ENCODE data around the gene NCOA3. TPM values are rescaled to one million over a fixed set of nuclear protein-coding genes. Genes with fewer than 3 reads are reported as not detected.

NCOA3 gene
- total and polyA plus RNA-seq, 7 donors: 11.9 to 56.9 (median 18.1) TPM

DNA sequence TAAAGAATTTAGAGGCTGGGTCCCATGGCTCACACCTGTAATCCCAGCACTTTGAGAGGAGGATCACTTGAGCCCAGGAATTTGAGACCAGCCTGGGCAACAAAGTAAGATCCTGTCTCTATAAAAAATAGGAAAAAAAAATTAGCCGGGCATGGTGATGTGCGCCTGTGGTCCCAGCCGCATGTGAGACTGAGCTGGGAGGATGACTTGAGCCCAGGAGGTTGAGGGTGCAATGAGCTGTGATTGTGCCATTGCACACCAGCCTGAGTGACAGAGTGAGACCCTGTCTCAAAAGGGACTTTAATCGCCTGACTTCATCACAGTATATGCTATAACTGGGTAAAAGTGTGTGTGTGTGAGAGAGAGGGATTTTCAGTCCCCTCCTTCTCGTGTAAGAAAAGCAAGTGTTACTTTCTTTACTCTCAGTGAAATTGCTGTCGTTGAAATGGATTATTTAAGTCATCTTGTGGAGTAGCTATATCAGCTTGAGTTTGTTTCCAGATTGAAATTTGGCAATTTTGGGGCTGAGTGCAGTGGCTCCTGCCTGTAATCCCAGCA is 7.5 kb downstream of the NCOA3 start:
- H3K36me3 ChIP-seq (ENCODE audit: insufficient read depth in 1 of 2, low read depth in 1 of 2): no peaks in the 10 kb centered on the region
- no peaks in the 10 kb centered on the region for H3K27me3 ChIP-seq (ENCODE audit: insufficient read depth in 3 of 3, low read length in 2 of 3)
- TF ChIP-seq, protein P1, sequence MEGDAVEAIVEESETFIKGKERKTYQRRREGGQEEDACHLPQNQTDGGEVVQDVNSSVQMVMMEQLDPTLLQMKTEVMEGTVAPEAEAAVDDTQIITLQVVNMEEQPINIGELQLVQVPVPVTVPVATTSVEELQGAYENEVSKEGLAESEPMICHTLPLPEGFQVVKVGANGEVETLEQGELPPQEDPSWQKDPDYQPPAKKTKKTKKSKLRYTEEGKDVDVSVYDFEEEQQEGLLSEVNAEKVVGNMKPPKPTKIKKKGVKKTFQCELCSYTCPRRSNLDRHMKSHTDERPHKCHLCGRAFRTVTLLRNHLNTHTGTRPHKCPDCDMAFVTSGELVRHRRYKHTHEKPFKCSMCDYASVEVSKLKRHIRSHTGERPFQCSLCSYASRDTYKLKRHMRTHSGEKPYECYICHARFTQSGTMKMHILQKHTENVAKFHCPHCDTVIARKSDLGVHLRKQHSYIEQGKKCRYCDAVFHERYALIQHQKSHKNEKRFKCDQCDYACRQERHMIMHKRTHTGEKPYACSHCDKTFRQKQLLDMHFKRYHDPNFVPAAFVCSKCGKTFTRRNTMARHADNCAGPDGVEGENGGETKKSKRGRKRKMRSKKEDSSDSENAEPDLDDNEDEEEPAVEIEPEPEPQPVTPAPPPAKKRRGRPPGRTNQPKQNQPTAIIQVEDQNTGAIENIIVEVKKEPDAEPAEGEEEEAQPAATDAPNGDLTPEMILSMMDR (IDR thresholded peaks at IDR 0.05): no peak
- WGBS, 3 donors: 83 to 91% (median 84%) methylated on average over 6 of the region's 6 CpGs
- DNase-seq: no peak
- H3K4me3 ChIP-seq: no peak overlapping the region
- no peaks in the 10 kb centered on the region for H3K9me3 ChIP-seq
- H3K4me1 ChIP-seq: peaks cover 34% of the 10 kb centered on the region
- intact Hi-C loops (cut with DNase I): no loop called here
- ATAC-seq: no peak
- H3K27ac ChIP-seq: no peak overlapping the region

DNA sequence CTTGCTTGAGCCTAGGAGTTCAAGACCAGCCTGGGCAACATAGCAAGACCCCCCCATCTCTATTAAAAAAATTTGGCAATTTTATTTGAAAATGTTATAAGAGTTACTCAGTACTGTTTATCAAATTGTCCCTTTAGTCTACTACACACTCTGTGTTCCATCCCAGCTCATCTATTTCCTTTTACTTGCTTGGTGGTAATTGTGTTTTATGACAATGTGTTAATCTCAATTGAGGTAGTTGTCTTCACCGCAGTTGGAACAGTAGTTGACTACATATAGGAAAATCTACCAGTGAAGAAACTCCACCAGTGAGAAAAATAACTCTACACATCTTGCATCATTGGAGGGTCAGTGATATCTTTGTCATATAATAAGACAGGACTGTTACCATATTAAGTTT is 8.0 kb downstream of the NCOA3 start:
- peaks cover 37% of the 10 kb centered on the region for H3K4me1 ChIP-seq
- H3K4me3 ChIP-seq: no peak overlapping the region
- H3K9me3 ChIP-seq: no peaks in the 10 kb centered on the region
- no peak for ATAC-seq
- no peaks in the 10 kb centered on the region for H3K27me3 ChIP-seq (ENCODE audit: insufficient read depth in 3 of 3, low read length in 2 of 3)
- no peak overlapping the region for H3K27ac ChIP-seq
- intact Hi-C loops (cut with DNase I): no loop called here
- no peak for DNase-seq
- WGBS, 3 donors: 92 to 96% (median 94%) methylated on average over 1 of the region's 1 CpG
- TF ChIP-seq, protein P1 (IDR thresholded peaks at IDR 0.05): no peak
- H3K36me3 ChIP-seq (ENCODE audit: insufficient read depth in 1 of 2, low read depth in 1 of 2): no peaks in the 10 kb centered on the region

DNA sequence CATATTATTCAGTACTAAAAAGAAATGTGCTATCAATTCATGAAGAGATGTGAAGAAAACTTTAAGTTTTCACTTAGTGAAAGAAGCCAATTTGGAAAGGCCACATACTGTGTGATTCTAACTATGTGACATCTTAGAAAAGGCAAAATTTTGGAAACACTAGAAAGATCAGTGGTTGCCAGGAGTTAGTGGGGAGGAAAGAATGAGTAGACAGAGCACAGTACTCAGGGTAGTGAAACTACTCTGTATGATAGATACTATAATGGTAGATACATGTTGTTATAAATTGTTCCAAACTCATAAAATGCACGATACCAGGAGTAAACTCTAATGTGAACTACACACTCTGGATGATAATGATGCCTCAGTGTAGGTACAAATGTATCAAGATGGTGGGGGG is 14.2 kb downstream of the NCOA3 start:
- peaks cover 13% of the 10 kb centered on the region for H3K4me1 ChIP-seq
- DNase-seq (no peak), ATAC-seq (no peak)
- peaks cover 0 to under 1% of the 10 kb centered on the region in 2 donors for H3K36me3 ChIP-seq (ENCODE audit: insufficient read depth in 1 of 2, low read depth in 1 of 2)
- TF ChIP-seq, protein P1 (IDR thresholded peaks at IDR 0.05): no peak
- no peaks in the 10 kb centered on the region for H3K9me3 ChIP-seq
- H3K4me3 ChIP-seq: no peak overlapping the region
- intact Hi-C loops (cut with DNase I): no loop called here
- H3K27ac ChIP-seq: no peak overlapping the region
- 90 to 97% (median 97%) methylated on average over 1 of the region's 1 CpG for WGBS, 3 donors
- H3K27me3 ChIP-seq (ENCODE audit: insufficient read depth in 3 of 3, low read length in 2 of 3): no peaks in the 10 kb centered on the region

DNA sequence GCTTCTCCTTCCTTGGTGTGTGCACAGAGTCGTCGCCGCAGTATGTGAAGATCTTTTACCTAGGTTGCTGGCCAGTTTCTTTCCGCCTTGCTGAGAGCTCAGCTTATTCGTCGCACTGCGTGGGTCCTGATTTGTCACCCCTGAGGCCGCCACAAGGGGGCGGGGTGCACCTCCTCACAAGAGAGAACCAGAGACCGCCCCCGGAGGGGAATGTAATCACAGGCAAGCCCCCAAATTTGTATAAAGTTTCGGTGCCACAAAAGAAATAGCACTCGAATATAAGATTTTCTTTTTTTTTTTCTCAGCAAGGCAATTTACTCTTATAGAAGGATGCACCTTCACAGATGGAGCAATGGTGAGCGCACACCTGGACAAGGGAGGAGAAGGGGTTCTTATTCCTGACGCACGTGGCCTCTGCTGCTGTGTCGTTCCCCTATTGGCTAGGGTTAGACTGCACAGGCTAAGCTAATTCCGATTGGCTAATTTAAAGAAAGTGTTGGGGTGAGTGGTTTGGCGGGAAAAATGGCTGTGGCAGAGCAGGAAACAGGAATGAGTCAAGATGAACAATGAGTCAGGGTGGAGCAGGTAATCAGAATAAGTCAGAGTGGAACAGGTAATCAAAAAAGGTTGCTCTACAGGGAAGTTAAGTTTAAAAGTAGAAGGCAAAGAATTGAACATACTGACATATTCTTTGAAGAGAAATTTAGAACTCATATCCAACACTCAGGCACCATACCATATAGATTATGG is 19.5 kb downstream of the NCOA3 start:
- ATAC-seq (no peak), DNase-seq (no peak)
- H3K27me3 ChIP-seq (ENCODE audit: insufficient read depth in 3 of 3, low read length in 2 of 3): no peaks in the 10 kb centered on the region
- H3K9me3 ChIP-seq: peaks cover 4% of the 10 kb centered on the region
- WGBS, 3 donors: 96 to 97% (median 97%) methylated on average over 19 of the region's 19 CpGs
- H3K36me3 ChIP-seq (ENCODE audit: insufficient read depth in 1 of 2, low read depth in 1 of 2): peaks cover 0 to 2% of the 10 kb centered on the region in 2 donors
- no peak overlapping the region for H3K4me3 ChIP-seq
- H3K27ac ChIP-seq: no peak overlapping the region
- H3K4me1 ChIP-seq: no peaks in the 10 kb centered on the region
- intact Hi-C loops (cut with DNase I): no loop called here
- TF ChIP-seq, protein P1 (IDR thresholded peaks at IDR 0.05): no peak

Data from psoas muscle (tissue), 8 donors.